GM12878 (cell line): ENCODE measurements around the gene PDE9A. TPM values are rescaled to one million over a fixed set of nuclear protein-coding genes. Genes with fewer than 3 reads are reported as not detected.

ENCODE experiments used
- ATAC-seq: fragments of 200-7000 bp; cut with Tn5 transposase; 3 replicates; pipeline ENCODE4 v1.9.1; 2020; ENCODE audit warnings: mild to moderate bottlenecking, moderate library complexity
- BruUV-seq: library from RNA; stranded (reverse); fragments of 400-500 nt; replicated peaks from 2 replicates; lab custom pipeline; 2021; lab: Mats Ljungman, UMichigan
- CTCF ChIA-PET: fragments of 300-600 bp; sonication (Branson Sonifier 250); formaldehyde crosslinking; extraction: SDS; loops from one replicate; lab custom pipeline; 2021; ENCODE audit warnings: inconsistent platforms; lab: Yijun Ruan, JAX
- POLR2A ChIA-PET: fragments of 350-600 bp; formaldehyde crosslinking; extraction: SDS; loops from one replicate; lab custom pipeline; 2021; ENCODE audit warnings: inconsistent platforms; lab: Charles Lee
- RAD21 ChIA-PET: fragments of 300-600 bp; sonication (Branson Sonifier 250); formaldehyde crosslinking; loops from one replicate; lab custom pipeline; 2023; ENCODE audit warnings: antibody characterized with exemption; ENCODE audit not compliant: unreplicated experiment; lab: Charles Lee
- SMC1A ChIA-PET: fragments of 300-600 bp; sonication (Branson Sonifier 250); formaldehyde crosslinking; loops from one replicate; lab custom pipeline; 2023; ENCODE audit not compliant: unreplicated experiment, uncharacterized antibody; lab: Charles Lee
- DNase-seq: peaks from one replicate; pipeline ENCODE4 v3.0.0-alpha.2; 2011; ENCODE audit warnings: low read depth, low spot score
- FAIRE-seq: peaks from 3 replicates; lab custom pipeline; 2011; peaks lifted over from hg19 to GRCh38; lab: Jason Lieb, UNC
- H2AFZ ChIP-seq: 2 replicates; pipeline ENCODE4 v1.6.0; 2011; ENCODE audit warnings: low read depth, low read length, control low read depth; ENCODE audit not compliant: control insufficient read depth
- H3K27ac ChIP-seq: 2 replicates; pipeline ENCODE4 v1.5.1; 2011; ENCODE audit warnings: control low read depth; ENCODE audit not compliant: control insufficient read depth, insufficient read depth
- H3K27me3 ChIP-seq, 2 experiments: replicated peaks in 1 of 2; 2 replicates each; pipeline versions ENCODE4 v1.6.0 to v1.6.1; 2011; ENCODE audit warnings: low read length in 1 of 2; ENCODE audit not compliant: control insufficient read depth in 2 of 2, insufficient read depth in 2 of 2
- H3K36me3 ChIP-seq, 2 experiments: 2 replicates each; pipeline ENCODE4 v1.5.1; 2011; ENCODE audit warnings: low read length in 1 of 2; ENCODE audit not compliant: control insufficient read depth in 2 of 2, insufficient read depth in 2 of 2
- H3K4me1 ChIP-seq: 2 replicates; pipeline ENCODE4 v1.6.1; 2011; ENCODE audit warnings: mild to moderate bottlenecking, low read length, moderate library complexity, mixed read lengths; ENCODE audit not compliant: control insufficient read depth, insufficient read depth
- H3K4me2 ChIP-seq: 2 replicates; pipeline ENCODE4 v1.6.0; 2011; ENCODE audit warnings: control low read depth; ENCODE audit not compliant: control insufficient read depth, insufficient read depth
- H3K4me3 ChIP-seq: fragments of 200-600 bp; sonication (generic); 2 replicates; pipeline ENCODE4 v1.5.1; 2016
- H3K79me2 ChIP-seq: 2 replicates; pipeline ENCODE4 v1.6.0; 2011; ENCODE audit warnings: low read length; ENCODE audit not compliant: control insufficient read depth, insufficient read depth
- H3K9ac ChIP-seq: 2 replicates; pipeline ENCODE4 v1.8.0; 2011; ENCODE audit warnings: low read length, control low read depth, mixed read lengths; ENCODE audit not compliant: control insufficient read depth, insufficient read depth
- H3K9me3 ChIP-seq: replicated peaks from 3 replicates; pipeline ENCODE4 v1.5.1; 2011; ENCODE audit warnings: mild to moderate bottlenecking, low read length; ENCODE audit not compliant: control insufficient read depth, insufficient read depth
- H4K20me1 ChIP-seq: 2 replicates; pipeline ENCODE4 v1.6.0; 2011; ENCODE audit not compliant: control insufficient read depth, insufficient read depth
- ATF7 ChIP-seq: fragments of 450-650 bp; IDR thresholded peaks from 2 replicates; pipeline ENCODE4 v1.6.1; 2016; ENCODE audit warnings: low read depth, mild to moderate bottlenecking
- BMI1 ChIP-seq: fragments of 450-650 bp; IDR thresholded peaks from 2 replicates; pipeline ENCODE4 v1.6.1; 2016; ENCODE audit warnings: mild to moderate bottlenecking, moderate library complexity, borderline replicate concordance
- GATAD2B ChIP-seq: fragments of 450-650 bp; conservative IDR thresholded peaks from 2 replicates; pipeline ENCODE4 v1.6.1; 2017; ENCODE audit warnings: low read depth, mild to moderate bottlenecking, moderate library complexity
- MYB ChIP-seq: fragments of 150-350 bp; IDR thresholded peaks from 2 replicates; pipeline ENCODE4 v1.6.1; 2014; ENCODE audit warnings: mild to moderate bottlenecking, low read depth, low read length, borderline replicate concordance
- NBN ChIP-seq: fragments of 450-650 bp; IDR thresholded peaks from 2 replicates; pipeline ENCODE4 v1.6.1; 2016
- SMAD5 ChIP-seq: IDR thresholded peaks from 2 replicates; pipeline ENCODE4 v1.6.1; 2016; ENCODE audit warnings: antibody characterized with exemption, low read depth
- SRF ChIP-seq, 2 experiments: IDR thresholded peaks; 2 replicates each; pipeline ENCODE4 v1.6.1; 2011; ENCODE audit warnings: low read depth in 2 of 2, low read length in 2 of 2, mild to moderate bottlenecking in 1 of 2, moderate library complexity in 1 of 2
- TCF7 ChIP-seq: IDR thresholded peaks from 2 replicates; pipeline ENCODE4 v1.6.1; 2014; ENCODE audit warnings: antibody characterized with exemption, borderline replicate concordance
- WGBS: methylation state at CpG from one replicate; pipeline ENCODE4 v1.1.6; 2016; ENCODE audit warnings: low lambda C conversion rate; ENCODE audit not compliant: insufficient replicate concordance, insufficient coverage; ENCODE audit errors: missing lambda C conversion rate; 5-methylcytosine and 5-hydroxymethylcytosine counted together
- in situ Hi-C: fragments of 300-500 bp; cut with MboI; formaldehyde crosslinking; loops from 9 replicates; pipeline ENCODE4 v1.14.3; 2018; ENCODE audit warnings: mixed read lengths
- intact Hi-C: fragments of 100-400 bp; cut with micrococcal nuclease; formaldehyde crosslinking; loops from one replicate; pipeline ENCODE4 v1.14.2; 2022; ENCODE audit not compliant: unreplicated experiment
- polyA plus RNA-seq, 11 experiments: library from polyadenylated mRNA; depleted of rRNA in 4 of 11; unstranded in 6 of 11; stranded (reverse) in 5 of 11; fragments of >200 nt; fragmentation: Nextera tagmentation in 4 of 11; fragmentation: Illumina TruSeq in 1 of 11; extraction: Ambion mirVana in 4 of 11; extraction: Trizol in 1 of 11; gene quantifications; 1 replicate in 1 of 11; 2 replicates in 10 of 11; pipeline versions ENCODE4 v1.2.1 to v1.2.3, GENCODE V29; 2011 to 2016; ENCODE audit warnings: inconsistent platforms in 2 of 11, missing spikeins in 2 of 11, low read depth in 1 of 11
- total RNA-seq, 4 experiments: library from RNA; depleted of rRNA in 3 of 4; stranded (reverse); fragments of >200 nt in 3 of 4; fragmentation: Illumina TruSeq in 1 of 4; extraction: Trizol in 1 of 4; gene quantifications; 2 replicates each; pipeline versions ENCODE4 v1.2.1 to v1.2.3, GENCODE V29; 2013 to 2021
- TF ChIP-seq, protein P1 (sequence below): IDR thresholded peaks from 2 replicates; pipeline ENCODE4 v1.6.1; 2011; ENCODE audit warnings: borderline replicate concordance, low read depth, mild to moderate bottlenecking, moderate library complexity, mixed read lengths, low read length; ENCODE audit not compliant: insufficient read depth; ENCODE audit errors: extremely low read length
- TF ChIP-seq, protein P2 (sequence below): IDR thresholded peaks from 2 replicates; pipeline ENCODE4 v1.6.1; 2012; ENCODE audit warnings: low read depth, low read length, improper control_type of control experiment
- TF ChIP-seq, protein P3 (sequence below): fragments of 450-650 bp; IDR thresholded peaks from 2 replicates; pipeline ENCODE4 v1.6.1; 2017; ENCODE audit warnings: low read depth, mild to moderate bottlenecking, moderate library complexity
- TF ChIP-seq, protein P4 (sequence below): fragments of 450-650 bp; formaldehyde crosslinking; IDR thresholded peaks from 2 replicates; pipeline ENCODE4 v1.5.0; 2022; ENCODE audit warnings: mild to moderate bottlenecking, missing genetic modification characterization
- TF ChIP-seq, protein P5 (sequence below): fragments of 150-350 bp; IDR thresholded peaks from 2 replicates; pipeline ENCODE4 v1.6.1; 2014; ENCODE audit warnings: mild to moderate bottlenecking, low read depth, low read length

PDE9A gene
- total and polyA plus RNA-seq, 10 of the 15 experiments (the other 5 are each of a cell fraction or from before 2014, with no cell fraction given) = 0.08 to 0.45 (median 0.20) TPM; not detected in 1

DNA sequence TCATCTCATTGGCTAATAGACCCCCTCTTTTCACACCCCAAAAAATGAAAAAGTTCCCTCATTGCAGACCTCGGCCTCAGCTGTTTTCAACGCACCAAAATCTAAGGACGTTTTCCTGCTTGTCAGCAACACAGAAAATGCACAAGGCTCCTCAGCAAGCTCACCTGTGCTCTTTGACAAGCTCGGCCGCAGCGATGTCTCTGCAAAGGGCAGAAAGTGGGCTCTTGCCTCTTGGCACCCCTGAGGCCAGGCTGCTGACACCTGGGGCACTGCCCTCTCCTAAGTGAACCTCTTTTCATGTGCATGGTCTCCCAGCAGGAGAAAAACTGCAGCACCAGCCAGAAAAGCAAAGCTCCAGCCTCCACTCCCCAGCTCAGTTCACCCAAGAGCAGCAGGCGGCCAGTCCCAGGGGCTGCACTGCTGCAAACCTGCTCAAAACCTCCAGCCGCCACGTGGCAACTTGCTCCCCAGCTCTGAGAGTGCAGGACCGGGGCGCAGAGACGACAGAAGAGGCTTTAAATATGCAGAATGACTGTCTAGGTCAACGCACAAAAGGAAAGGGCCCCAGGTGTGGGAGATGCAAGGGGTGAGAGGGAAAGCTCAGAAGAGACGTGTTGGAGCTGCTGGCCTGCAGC is 101.7 kb downstream of the PDE9A start:
- no peaks in the 10 kb centered on the region for H3K79me2 ChIP-seq
- H2AFZ ChIP-seq = no peak overlapping the region
- in situ Hi-C loops (no loop called here), intact Hi-C loops (no loop called here)
- H3K4me3 ChIP-seq = no peak overlapping the region
- ATAC-seq = no peak
- ChIA-PET RAD21 (no interaction called here), CTCF (no interaction called here), SMC1A (no interaction called here), POLR2A (no interaction called here)
- no peaks in the 10 kb centered on the region for H3K36me3 ChIP-seq
- FAIRE-seq = no peak
- no peaks in the 10 kb centered on the region for H3K4me1 ChIP-seq
- H4K20me1 ChIP-seq = no peaks in the 10 kb centered on the region
- no peak overlapping the region for H3K9ac ChIP-seq
- H3K4me2 ChIP-seq = no peak overlapping the region
- WGBS = 13% methylated on average over 14 of the region's 14 CpGs
- no peak for DNase-seq
- no TSS peak for BruUV-seq
- peaks cover 0 to 3% of the 10 kb centered on the region in 2 experiments; a peak in 2 of 4 replicates for H3K27me3 ChIP-seq
- H3K9me3 ChIP-seq = no peaks in the 10 kb centered on the region
- H3K27ac ChIP-seq = no peak overlapping the region
- TF ChIP-seq, protein P1, sequence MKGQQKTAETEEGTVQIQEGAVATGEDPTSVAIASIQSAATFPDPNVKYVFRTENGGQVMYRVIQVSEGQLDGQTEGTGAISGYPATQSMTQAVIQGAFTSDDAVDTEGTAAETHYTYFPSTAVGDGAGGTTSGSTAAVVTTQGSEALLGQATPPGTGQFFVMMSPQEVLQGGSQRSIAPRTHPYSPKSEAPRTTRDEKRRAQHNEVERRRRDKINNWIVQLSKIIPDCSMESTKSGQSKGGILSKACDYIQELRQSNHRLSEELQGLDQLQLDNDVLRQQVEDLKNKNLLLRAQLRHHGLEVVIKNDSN = no peak
- TF ChIP-seq BMI1 = no peak
- TF ChIP-seq TCF7 = no peak
- no peak for TF ChIP-seq SRF (IDR thresholded peaks at IDR 0.05; ENCODE audit: low read depth in 2 of 2, low read length in 2 of 2)
- TF ChIP-seq, protein P2, sequence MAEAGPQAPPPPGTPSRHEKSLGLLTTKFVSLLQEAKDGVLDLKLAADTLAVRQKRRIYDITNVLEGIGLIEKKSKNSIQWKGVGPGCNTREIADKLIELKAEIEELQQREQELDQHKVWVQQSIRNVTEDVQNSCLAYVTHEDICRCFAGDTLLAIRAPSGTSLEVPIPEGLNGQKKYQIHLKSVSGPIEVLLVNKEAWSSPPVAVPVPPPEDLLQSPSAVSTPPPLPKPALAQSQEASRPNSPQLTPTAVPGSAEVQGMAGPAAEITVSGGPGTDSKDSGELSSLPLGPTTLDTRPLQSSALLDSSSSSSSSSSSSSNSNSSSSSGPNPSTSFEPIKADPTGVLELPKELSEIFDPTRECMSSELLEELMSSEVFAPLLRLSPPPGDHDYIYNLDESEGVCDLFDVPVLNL = no peak
- TF ChIP-seq MYB = no peak
- TF ChIP-seq, protein P3, sequence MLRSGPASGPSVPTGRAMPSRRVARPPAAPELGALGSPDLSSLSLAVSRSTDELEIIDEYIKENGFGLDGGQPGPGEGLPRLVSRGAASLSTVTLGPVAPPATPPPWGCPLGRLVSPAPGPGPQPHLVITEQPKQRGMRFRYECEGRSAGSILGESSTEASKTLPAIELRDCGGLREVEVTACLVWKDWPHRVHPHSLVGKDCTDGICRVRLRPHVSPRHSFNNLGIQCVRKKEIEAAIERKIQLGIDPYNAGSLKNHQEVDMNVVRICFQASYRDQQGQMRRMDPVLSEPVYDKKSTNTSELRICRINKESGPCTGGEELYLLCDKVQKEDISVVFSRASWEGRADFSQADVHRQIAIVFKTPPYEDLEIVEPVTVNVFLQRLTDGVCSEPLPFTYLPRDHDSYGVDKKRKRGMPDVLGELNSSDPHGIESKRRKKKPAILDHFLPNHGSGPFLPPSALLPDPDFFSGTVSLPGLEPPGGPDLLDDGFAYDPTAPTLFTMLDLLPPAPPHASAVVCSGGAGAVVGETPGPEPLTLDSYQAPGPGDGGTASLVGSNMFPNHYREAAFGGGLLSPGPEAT = no peak
- no peak for TF ChIP-seq SMAD5
- TF ChIP-seq, protein P4, sequence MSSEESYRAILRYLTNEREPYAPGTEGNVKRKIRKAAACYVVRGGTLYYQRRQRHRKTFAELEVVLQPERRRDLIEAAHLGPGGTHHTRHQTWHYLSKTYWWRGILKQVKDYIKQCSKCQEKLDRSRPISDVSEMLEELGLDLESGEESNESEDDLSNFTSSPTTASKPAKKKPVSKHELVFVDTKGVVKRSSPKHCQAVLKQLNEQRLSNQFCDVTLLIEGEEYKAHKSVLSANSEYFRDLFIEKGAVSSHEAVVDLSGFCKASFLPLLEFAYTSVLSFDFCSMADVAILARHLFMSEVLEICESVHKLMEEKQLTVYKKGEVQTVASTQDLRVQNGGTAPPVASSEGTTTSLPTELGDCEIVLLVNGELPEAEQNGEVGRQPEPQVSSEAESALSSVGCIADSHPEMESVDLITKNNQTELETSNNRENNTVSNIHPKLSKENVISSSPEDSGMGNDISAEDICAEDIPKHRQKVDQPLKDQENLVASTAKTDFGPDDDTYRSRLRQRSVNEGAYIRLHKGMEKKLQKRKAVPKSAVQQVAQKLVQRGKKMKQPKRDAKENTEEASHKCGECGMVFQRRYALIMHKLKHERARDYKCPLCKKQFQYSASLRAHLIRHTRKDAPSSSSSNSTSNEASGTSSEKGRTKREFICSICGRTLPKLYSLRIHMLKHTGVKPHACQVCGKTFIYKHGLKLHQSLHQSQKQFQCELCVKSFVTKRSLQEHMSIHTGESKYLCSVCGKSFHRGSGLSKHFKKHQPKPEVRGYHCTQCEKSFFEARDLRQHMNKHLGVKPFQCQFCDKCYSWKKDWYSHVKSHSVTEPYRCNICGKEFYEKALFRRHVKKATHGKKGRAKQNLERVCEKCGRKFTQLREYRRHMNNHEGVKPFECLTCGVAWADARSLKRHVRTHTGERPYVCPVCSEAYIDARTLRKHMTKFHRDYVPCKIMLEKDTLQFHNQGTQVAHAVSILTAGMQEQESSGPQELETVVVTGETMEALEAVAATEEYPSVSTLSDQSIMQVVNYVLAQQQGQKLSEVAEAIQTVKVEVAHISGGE = no peak
- TF ChIP-seq, protein P5, sequence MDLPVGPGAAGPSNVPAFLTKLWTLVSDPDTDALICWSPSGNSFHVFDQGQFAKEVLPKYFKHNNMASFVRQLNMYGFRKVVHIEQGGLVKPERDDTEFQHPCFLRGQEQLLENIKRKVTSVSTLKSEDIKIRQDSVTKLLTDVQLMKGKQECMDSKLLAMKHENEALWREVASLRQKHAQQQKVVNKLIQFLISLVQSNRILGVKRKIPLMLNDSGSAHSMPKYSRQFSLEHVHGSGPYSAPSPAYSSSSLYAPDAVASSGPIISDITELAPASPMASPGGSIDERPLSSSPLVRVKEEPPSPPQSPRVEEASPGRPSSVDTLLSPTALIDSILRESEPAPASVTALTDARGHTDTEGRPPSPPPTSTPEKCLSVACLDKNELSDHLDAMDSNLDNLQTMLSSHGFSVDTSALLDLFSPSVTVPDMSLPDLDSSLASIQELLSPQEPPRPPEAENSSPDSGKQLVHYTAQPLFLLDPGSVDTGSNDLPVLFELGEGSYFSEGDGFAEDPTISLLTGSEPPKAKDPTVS = no peak
- TF ChIP-seq ATF7 = no peak
- no peak for TF ChIP-seq NBN
- no peak for TF ChIP-seq GATAD2B
